GM19043 (cell line): ENCODE measurements around the gene FOXN1.

Source experiments
- ATAC-seq: cut with Tn5 transposase; IDR thresholded peaks from one replicate; pipeline ENCODE4 v1.9.1; 2021; ENCODE audit warnings: low read depth; ENCODE audit not compliant: unreplicated experiment

FOXN1 gene

GRCh38 chr17:28476076-28476865 lies 29.9 kb upstream of the FOXN1 start:
- ATAC-seq: no peak

- ATAC-seq: no peak
These were observed 28.2 kb upstream of the FOXN1 start for GRCh38 chr17:28477928-28478327.

GRCh38 chr17:28478712-28479615 lies 27.2 kb upstream of the FOXN1 start:
- no peak for ATAC-seq

GRCh38 chr17:28480278-28480677 lies 25.9 kb upstream of the FOXN1 start:
- ATAC-seq: no peak

GRCh38 chr17:28480799-28481571 lies 25.2 kb upstream of the FOXN1 start:
- ATAC-seq: no peak

GRCh38 chr17:28482551-28483199 lies 23.5 kb upstream of the FOXN1 start:
- no peak for ATAC-seq

GRCh38 chr17:28484296-28484695 lies 21.9 kb upstream of the FOXN1 start:
- ATAC-seq: peak; percentile 92

- no peak for ATAC-seq
These were observed 21.1 kb upstream of the FOXN1 start for GRCh38 chr17:28485049-28485448.

- no peak for ATAC-seq
These were observed 18.1 kb upstream of the FOXN1 start for GRCh38 chr17:28487881-28488532.

GRCh38 chr17:28488533-28489276 lies 17.4 kb upstream of the FOXN1 start:
- ATAC-seq: no peak

- no peak for ATAC-seq
These were observed 14.9 kb upstream of the FOXN1 start for GRCh38 chr17:28491286-28491685.

- no peak for ATAC-seq
These were observed 14.3 kb upstream of the FOXN1 start for GRCh38 chr17:28491860-28492259.

- no peak for ATAC-seq
These were observed 13.5 kb upstream of the FOXN1 start for GRCh38 chr17:28492352-28493310.

GRCh38 chr17:28493460-28493859 lies 12.7 kb upstream of the FOXN1 start:
- no peak for ATAC-seq

GRCh38 chr17:28494445-28495188 lies 11.5 kb upstream of the FOXN1 start:
- ATAC-seq: no peak

- no peak for ATAC-seq
These were observed 10.5 kb upstream of the FOXN1 start for GRCh38 chr17:28495635-28496034.

GRCh38 chr17:28497931-28498330 lies 8.2 kb upstream of the FOXN1 start:
- ATAC-seq: no peak
